Raji (cell line): ENCODE results near the gene THAP4.

Experiments
- POLR2A ChIP-seq: IDR thresholded peaks from 2 replicates; pipeline ENCODE4 v1.6.1; 2011; ENCODE audit warnings: low read depth, low read length, control low read depth; ENCODE audit not compliant: insufficient read depth

Gene THAP4

GRCh38 chr2:241558532-241559322 is 78.2 kb downstream of the THAP4 start, which contains the start of gene BOK:
Gene BOK, plus strand, starts transcription at chr2:241558745. Its CDS starts 739 bp downstream, at chr2:241559484.
- TF ChIP-seq POLR2A = no peak

- TF ChIP-seq POLR2A = no peak
These were observed 80.2 kb downstream of the THAP4 start for GRCh38 chr2:241556746-241557145.

- no peak for TF ChIP-seq POLR2A
These were observed 81.2 kb downstream of the THAP4 start for GRCh38 chr2:241555711-241556110.

- TF ChIP-seq POLR2A = no peak
These were observed 82.2 kb downstream of the THAP4 start for GRCh38 chr2:241554610-241555322.

- TF ChIP-seq POLR2A = no peak
These were observed 83.0 kb downstream of the THAP4 start for GRCh38 chr2:241553981-241554380.

- TF ChIP-seq POLR2A = no peak
These were observed 83.5 kb downstream of the THAP4 start for GRCh38 chr2:241553512-241553830.

- TF ChIP-seq POLR2A = no peak
These were observed 84.8 kb downstream of the THAP4 start for GRCh38 chr2:241551998-241552737.

- no peak for TF ChIP-seq POLR2A
These were observed 85.4 kb downstream of the THAP4 start for GRCh38 chr2:241551599-241551997.

GRCh38 chr2:241550616-241551580 is 86.1 kb downstream of the THAP4 start:
- no peak for TF ChIP-seq POLR2A

GRCh38 chr2:241548451-241548835 is 88.5 kb downstream of the THAP4 start:
- no peak for TF ChIP-seq POLR2A

GRCh38 chr2:241547781-241548450 is 89.0 kb downstream of the THAP4 start:
- TF ChIP-seq POLR2A = no peak

- TF ChIP-seq POLR2A = no peak
These were observed 90.0 kb downstream of the THAP4 start for GRCh38 chr2:241546771-241547498.
